Coronary artery (tissue), 2 donors: ENCODE measurements around the gene DNMT3A.

Experiments used
- DNase-seq: peaks from one replicate; pipeline ENCODE4 v3.0.0-alpha.2; 2017; ENCODE audit warnings: low spot score
- H3K27ac ChIP-seq, 2 donors: fragments of 200-600 bp; sonication (generic); one replicate each; pipeline ENCODE4 v1.5.1; 2016 to 2019
- H3K4me3 ChIP-seq: fragments of 200-600 bp; sonication (generic); 2 replicates; pipeline ENCODE4 v1.5.1; 2016; ENCODE audit warnings: mild to moderate bottlenecking, moderate library complexity
- CTCF ChIP-seq: fragments of 200-600 bp; sonication (generic); IDR thresholded peaks from one replicate; pipeline ENCODE4 v1.5.1; 2019; ENCODE audit warnings: antibody characterized with exemption

Gene DNMT3A

GRCh38 chr2:25383806-25384205 is 42.1 kb upstream of the DNMT3A start:
- no peak for TF ChIP-seq CTCF
- no peak overlapping the region for H3K27ac ChIP-seq
- DNase-seq: no peak

DNA sequence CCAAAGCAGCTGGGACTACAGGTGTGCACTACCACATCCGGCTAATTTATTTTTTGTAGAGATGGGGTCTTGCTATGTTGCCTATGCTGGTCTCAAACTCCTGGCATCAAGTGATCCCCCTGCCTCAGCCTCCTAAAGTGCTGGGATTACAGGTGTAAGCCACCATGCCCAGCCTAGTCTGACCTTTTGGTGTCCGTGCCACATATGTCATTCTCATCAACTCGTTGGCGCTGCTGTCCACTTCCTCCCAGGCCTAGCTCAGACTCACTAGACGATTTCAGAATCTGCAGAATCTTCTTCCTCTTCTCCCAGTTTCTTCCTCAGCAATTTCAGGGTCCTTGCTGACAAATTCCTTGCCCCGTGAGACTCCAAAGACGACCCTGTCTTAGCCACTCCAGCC is 39.8 kb upstream of the DNMT3A start:
- no peak for DNase-seq
- no peak overlapping the region for H3K27ac ChIP-seq
- TF ChIP-seq CTCF: no peak
- H3K4me3 ChIP-seq: no peak overlapping the region

More at GRCh38 chr2:25383806-25384205, 42.1 kb upstream of the DNMT3A start:
- H3K4me3 ChIP-seq: no peak overlapping the region

DNA sequence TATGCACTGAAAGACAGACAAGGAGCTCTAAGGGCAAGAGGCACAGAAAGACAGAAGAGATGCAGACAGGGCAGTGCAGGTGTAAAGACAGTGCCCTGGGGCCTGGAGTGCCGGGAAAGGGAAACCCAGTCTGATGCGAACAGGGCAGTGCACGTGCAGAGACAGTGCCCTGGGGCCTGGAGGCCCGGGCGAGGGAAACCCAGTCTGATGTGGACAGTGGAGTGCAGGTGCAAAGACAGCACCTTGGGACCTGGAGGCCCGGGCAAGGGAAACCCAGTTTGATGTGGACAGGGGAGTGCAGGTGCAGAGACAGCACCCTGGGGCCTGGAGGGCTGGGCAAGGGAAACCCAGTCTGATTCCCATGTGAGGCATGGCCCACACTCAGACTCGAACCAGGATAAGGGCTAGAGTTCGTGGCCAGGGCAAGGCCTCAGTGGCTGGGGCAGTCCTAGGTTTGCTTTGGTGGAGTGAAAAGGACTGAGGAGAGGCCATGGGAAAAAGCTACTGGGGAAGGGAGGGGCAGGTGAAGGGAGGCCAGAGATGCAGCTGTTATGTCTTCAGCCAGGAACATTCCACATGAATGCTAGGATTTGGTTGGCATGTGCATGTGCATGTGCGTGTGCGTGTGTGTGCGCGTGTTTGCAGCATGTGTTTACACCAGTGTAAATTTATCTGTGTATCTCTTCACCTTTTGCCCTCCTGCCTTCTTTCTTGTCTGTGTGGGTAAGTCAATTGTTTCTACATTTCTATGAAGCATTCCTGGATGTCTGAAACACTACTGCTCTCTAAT is 39.1 kb upstream of the DNMT3A start:
- H3K27ac ChIP-seq: no peak overlapping the region
- TF ChIP-seq CTCF: no peak
- DNase-seq: no peak

GRCh38 chr2:25380023-25380422 is 38.3 kb upstream of the DNMT3A start:
- no peak for TF ChIP-seq CTCF
- no peak for DNase-seq
- Histone ChIP-seq H3K4me3 (no peak overlapping the region), H3K27ac (no peak overlapping the region)

More for the DNA sequence above, 39.1 kb upstream of the DNMT3A start:
- H3K4me3 ChIP-seq: no peak overlapping the region

GRCh38 chr2:25379535-25379934 is 37.8 kb upstream of the DNMT3A start:
- Histone ChIP-seq H3K4me3 (no peak overlapping the region), H3K27ac (no peak overlapping the region)
- TF ChIP-seq CTCF: no peak
- DNase-seq: no peak

GRCh38 chr2:25378731-25379490 is 37.2 kb upstream of the DNMT3A start:
- H3K4me3 ChIP-seq: no peak overlapping the region
- DNase-seq: no peak
- no peak for TF ChIP-seq CTCF

More at GRCh38 chr2:25378731-25379490, 37.2 kb upstream of the DNMT3A start:
- H3K27ac ChIP-seq: no peak overlapping the region
